ENCODE measurements around the gene FAM187B.

GRCh38 chr19:35241417-35241816 lies 12.9 kb upstream of the FAM187B start:
- TF ChIP-seq CTCF (optimal IDR thresholded peaks at IDR 0.05 in 1 of 3, IDR thresholded peaks at IDR 0.05 in 1 of 3, conservative IDR thresholded peaks at IDR 0.05 in 1 of 3; ENCODE audit: extremely low read depth in 1 of 3, insufficient read depth in 2 of 3, low read length in 3 of 3) (no peak), EZH2 (IDR thresholded peaks at IDR 0.05; ENCODE audit: low read length) (no peak)
